ENCODE measurements around the gene LETM1. TPM values are rescaled to one million over a fixed set of nuclear protein-coding genes. Genes with fewer than 3 reads are reported as not detected.

Gene LETM1
- total and polyA plus RNA-seq, 2 donors (not counting 1 experiment from before 2014, with no cell fraction given) = 28.5 to 45.1 TPM

DNA sequence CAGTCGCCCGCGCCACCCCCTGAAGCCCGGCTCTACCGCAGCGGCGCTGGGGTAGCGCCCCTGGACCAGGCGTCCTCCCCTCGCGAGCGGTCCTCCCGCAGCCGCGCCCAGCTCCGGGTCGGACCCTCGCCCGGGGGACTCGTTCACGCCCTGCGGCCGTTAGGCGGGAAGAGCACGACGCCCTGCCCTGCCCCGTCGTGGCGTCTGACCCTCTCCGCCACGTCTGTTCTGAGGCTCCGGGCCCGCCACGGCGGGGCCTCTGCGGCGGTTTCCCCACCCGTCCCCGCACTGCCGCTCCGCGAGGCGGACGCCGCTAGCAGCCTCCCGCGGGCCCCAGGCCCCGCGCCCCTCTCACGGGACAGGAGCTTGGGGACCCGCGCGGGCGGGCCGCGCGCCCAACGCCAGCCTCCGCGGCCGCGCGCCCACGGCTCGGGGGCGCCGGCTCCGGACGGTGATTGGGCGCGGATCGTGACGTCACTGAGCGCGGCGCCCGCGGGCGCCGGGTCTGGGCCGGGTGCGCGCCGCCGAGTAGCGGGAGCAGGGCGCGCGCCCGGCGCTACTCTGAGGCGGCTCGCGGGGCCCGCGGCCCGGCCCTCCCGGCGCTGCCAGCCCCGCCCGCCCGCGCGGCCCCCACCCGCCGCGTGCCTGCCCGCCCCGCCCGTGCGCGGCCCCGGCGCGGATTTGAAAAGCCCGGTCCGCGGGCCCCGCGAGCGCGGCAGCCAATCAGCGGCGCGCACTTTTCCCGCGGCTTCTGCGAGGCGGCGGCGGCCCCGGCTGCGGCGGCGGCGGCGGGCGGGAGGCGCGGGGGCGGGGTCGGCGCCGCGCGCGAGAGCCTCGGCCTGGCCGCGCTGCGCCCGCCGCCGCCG lies 14.9 kb upstream of the LETM1 start, which contains the start of gene NSD2:
NSD2 (plus strand) TSS at position 816 of the 866 bp plus-strand sequence. CDS start 29,262 bp downstream, outside the sequence.
- no peaks in the 10 kb centered on the region for H3K9me3 ChIP-seq (ENCODE audit: control extremely low read depth in 1 of 3, control insufficient read depth in 2 of 3, insufficient read depth in 1 of 3, low read length in 2 of 3)
- peak within 1 kb of the TSS; percentile 99 for H2AFZ ChIP-seq (ENCODE audit: insufficient read depth, low read depth, low read length, poor library complexity, severe bottlenecking)
- intact Hi-C loops (cut with micrococcal nuclease) = loop anchor here (1.0 to 5.0 kb wide), 7 partner anchors 15 to 666 kb away; partner anchors contain the start of genes FAM193A, FAM53A, LETM1 and NELFA

More for the DNA sequence above, 14.9 kb upstream of the LETM1 start, which contains the start of gene NSD2:
- no peaks in the 10 kb centered on the region for H3K36me3 ChIP-seq (replicated peaks in 1 of 2; ENCODE audit: control extremely low read depth in 1 of 2, control insufficient read depth in 1 of 2, extremely low read depth in 1 of 2, insufficient read depth in 2 of 2, low read length in 1 of 2)
- peaks cover 27% of the 10 kb centered on the region for H3K79me2 ChIP-seq (ENCODE audit: control insufficient read depth, insufficient read depth, low read length)
- ATAC-seq (ENCODE audit: low read depth) (peak; percentile 66), DNase-seq (peak; percentile 95)
- H3K27ac Mint-ChIP-seq = peak within 1 kb of the TSS; percentile 93
- under 1% methylated on average over 155 of the region's 155 CpGs for WGBS (ENCODE audit: insufficient coverage)
- H4K20me1 ChIP-seq (ENCODE audit: control insufficient read depth, insufficient read depth, low read length, poor library complexity, severe bottlenecking) = peaks cover 9% of the 10 kb centered on the region
- peak within 1 kb of the TSS; percentile 13 to 89 (median 79) for H3K4me3 ChIP-seq (ENCODE audit: control extremely low read depth in 1 of 5, extremely low read depth in 1 of 5, insufficient read depth in 1 of 5, low read depth in 2 of 5, low read length in 4 of 5)
- TF ChIP-seq, protein P1, sequence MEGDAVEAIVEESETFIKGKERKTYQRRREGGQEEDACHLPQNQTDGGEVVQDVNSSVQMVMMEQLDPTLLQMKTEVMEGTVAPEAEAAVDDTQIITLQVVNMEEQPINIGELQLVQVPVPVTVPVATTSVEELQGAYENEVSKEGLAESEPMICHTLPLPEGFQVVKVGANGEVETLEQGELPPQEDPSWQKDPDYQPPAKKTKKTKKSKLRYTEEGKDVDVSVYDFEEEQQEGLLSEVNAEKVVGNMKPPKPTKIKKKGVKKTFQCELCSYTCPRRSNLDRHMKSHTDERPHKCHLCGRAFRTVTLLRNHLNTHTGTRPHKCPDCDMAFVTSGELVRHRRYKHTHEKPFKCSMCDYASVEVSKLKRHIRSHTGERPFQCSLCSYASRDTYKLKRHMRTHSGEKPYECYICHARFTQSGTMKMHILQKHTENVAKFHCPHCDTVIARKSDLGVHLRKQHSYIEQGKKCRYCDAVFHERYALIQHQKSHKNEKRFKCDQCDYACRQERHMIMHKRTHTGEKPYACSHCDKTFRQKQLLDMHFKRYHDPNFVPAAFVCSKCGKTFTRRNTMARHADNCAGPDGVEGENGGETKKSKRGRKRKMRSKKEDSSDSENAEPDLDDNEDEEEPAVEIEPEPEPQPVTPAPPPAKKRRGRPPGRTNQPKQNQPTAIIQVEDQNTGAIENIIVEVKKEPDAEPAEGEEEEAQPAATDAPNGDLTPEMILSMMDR (IDR thresholded peaks at IDR 0.05) = no peak
- no peak for TF ChIP-seq EZH2 (IDR thresholded peaks at IDR 0.05; ENCODE audit: borderline replicate concordance, insufficient read depth, low read depth, low read length, poor library complexity, severe bottlenecking)
- CTCF ChIA-PET = interaction anchor here (1.6 to 1.7 kb wide), 2 partner anchors 14 to 29 kb away, joined by 3 to 12 read pairs; partner anchors contain the start of gene LETM1
- no peaks in the 10 kb centered on the region for H3K9me3 Mint-ChIP-seq (ENCODE audit: insufficient read depth)
- H3K4me2 ChIP-seq (replicated peaks; ENCODE audit: low read depth, low read length, poor library complexity, severe bottlenecking) = peak within 1 kb of the TSS; percentile 98
- POLR2A ChIA-PET = interaction anchor here (0.7 to 2.0 kb wide), 2 partner anchors 10 to 14 kb away, joined by 3 to 11 read pairs; partner anchors contain the start of gene LETM1
- H3K4me1 Mint-ChIP-seq = peaks cover 26% of the 10 kb centered on the region
- no peaks in the 10 kb centered on the region for H3K27me3 Mint-ChIP-seq
- H3K27me3 ChIP-seq (replicated peaks in 1 of 4; ENCODE audit: control extremely low read depth in 1 of 4, control insufficient read depth in 3 of 4, insufficient read depth in 4 of 4, low read length in 3 of 4) = peaks cover 0 to 4% (median 2%) of the 10 kb centered on the region in 4 experiments
- H3K4me1 ChIP-seq (ENCODE audit: control insufficient read depth in 2 of 2, insufficient read depth in 2 of 2, low read length in 2 of 2) = peaks cover 12 to 26% of the 10 kb centered on the region in 2 donors
- H3K4me3 Mint-ChIP-seq = peak within 1 kb of the TSS; percentile 87
- H3K27ac ChIP-seq (ENCODE audit: low read length in 2 of 2) = peak within 1 kb of the TSS; percentile 87 to 95
- peak within 1 kb of the TSS; percentile 91 for H3K9ac ChIP-seq (ENCODE audit: low read length)
